GM03348 (cell line): ENCODE results near the gene ST7L.

Experiments used
- DNase-seq: peaks from one replicate; pipeline ENCODE4 v3.0.0; 2012; ENCODE audit warnings: low spot score

ST7L gene

DNA sequence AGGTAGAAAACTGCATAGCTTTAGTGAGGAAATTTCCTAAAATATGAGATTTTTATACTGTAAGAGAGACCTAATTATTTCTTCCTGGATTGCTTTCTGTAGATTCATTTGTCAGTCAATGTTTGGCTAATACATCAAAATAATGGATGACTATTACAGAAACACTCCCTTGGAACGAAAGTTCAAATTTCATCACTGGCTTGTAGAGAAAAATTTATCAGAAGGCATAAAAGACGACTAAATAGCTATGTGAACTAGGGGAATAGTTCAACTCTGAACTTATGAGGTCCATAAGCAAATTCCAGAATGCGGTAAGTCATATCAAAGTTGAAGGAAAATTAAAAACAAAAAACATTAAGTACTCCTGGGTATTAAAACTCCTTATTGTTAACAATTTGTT is 74.2 kb downstream of the ST7L start:
- DNase-seq: peak; percentile 40

DNA sequence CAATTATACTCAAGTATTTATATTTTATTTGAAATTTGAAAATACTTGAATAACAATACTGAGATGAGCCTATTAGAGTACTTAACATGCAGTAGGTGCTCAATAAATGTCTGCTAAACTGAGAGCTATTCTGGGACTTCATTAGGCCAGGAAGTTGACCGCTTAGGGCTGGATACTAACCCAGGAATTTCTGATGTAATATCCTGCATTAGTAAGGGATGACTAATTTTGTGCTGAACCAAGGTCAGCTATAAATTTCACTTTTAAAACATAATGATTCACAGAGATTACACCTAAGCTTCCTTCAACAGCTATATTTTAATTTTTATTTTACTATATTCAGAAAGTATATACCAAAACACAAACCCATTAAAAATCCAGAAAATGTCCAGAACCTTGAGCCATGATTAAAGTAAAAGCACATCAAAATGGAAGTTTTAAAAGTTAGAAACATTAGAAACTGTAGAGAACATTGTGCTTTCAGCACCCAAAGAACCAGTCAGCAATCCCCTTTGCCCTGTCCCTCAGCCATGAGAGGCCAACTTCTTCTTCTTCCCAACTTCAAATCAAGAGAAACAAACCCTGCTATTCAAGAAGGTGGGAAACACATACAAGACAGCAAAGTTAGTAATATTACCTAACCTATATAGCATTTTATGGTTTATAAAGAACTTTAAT is 74.8 kb downstream of the ST7L start:
- DNase-seq: peak; percentile 73

DNA sequence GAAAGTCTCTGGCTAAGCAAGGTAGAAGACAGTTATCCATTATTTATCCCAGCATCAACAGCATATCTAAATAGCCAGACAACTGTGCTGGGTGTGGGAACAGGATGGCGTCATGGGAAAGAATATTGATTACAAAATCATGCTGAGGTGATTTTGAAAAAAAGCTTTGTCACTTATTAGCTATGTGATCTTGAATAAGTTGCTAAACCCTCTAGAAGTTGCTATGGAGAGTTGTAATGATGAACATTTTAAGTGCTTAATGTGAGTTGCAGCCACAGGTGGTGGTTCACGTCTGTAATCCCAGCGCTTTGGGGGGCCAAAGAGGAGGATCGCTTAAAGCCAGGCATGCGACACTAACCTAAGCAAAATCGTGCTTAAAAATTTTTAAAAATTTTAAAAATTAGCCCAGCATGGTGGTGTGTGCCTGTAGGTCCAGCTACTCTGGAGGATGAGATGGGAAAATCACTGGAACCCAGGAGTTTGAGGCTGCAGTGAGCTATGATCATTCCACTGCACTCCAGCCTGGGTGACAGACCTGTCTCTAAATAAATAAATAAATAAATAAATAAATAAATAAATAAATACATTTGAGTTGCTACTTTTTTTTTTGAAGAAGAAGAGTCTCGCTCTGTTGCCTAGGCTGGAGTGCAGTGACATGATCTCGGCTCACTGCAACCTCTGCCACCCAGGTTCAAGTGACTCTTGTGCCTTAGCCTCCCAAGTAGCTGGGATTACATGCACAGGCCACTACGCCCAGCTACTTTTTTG is 76.6 kb downstream of the ST7L start:
- DNase-seq: no peak

DNA sequence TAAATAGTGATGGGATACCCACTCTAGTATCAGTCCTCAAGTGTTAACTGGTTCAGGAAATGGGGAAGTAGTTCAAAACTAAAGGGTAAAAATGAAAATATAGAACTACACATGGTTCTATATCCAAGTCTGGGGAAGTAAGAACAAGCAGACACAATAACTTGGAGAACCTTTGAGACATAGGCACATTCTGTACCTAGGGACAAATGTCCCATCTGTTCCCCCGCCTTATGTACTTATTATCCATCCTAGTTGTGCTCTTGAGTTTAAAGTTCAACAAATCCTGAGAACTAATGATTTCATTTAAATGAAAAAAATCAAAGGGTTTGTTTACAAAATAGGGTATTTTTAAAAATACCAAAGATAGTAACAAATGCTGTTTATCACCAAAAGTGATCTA is 77.6 kb downstream of the ST7L start:
- no peak for DNase-seq

DNA sequence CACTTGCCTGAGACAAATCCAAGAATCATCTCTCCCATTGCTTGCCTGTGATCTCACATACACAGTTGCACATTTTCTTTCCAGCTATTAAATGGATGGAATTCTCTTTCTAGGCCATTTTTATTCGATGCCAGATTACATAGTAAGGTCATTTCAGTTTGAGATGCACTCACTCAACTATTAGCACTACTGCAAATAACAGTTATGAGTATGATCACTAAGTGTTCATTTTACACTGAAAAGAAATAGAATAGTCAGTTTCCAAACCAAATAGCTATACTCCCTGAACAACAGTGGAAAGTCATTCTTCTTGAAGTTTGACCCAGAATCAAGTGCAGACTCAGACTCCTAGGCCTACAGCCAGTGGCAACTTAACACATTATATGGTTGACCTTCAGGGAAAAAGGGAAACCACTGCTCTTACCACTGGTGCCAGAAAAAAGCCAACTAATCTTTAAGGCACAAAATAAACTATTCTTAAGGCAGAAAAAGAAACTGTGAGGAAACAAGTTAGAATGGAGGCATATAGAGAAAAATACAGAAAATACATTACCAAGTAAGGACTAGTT is 78.6 kb downstream of the ST7L start:
- DNase-seq: peak; percentile 52

DNA sequence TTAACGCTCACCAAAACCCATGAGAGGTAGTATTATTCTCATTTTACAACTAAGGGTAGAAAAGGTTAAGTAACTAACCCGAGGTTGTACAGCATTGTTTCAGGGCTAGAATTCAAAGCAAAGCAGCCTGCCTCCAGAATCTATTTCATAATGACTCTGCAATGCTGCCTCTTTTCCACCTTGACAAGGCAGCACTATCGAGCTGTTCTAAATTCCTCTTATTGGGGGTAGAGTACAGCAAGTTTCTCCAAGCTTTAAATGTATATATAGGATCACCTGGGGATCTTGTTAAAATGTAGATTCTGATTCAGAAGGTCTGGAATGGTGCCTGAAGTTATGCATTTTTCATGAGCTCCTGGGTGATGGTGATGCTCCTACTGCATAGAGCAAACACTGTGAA is 80.1 kb downstream of the ST7L start:
- DNase-seq: no peak

DNA sequence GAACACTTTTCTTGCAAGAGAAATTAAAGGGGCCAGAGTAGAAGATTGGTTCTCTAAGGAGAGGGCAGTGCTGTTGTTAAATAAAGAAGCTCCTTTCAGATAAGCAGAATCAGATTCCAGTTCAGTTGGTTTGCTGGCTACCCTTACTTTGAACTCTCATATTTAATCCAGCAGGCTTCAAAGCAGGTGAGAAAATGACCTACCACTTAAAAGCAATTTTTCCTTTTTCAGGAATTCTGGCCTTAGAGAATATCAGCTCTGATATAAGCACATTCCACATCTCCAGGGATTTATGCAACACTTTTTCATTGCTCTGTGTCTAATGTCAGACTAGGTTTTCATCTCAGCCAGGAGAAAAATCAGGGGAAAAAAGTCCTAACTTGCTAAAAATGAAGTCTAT is 81.5 kb downstream of the ST7L start:
- no peak for DNase-seq

DNA sequence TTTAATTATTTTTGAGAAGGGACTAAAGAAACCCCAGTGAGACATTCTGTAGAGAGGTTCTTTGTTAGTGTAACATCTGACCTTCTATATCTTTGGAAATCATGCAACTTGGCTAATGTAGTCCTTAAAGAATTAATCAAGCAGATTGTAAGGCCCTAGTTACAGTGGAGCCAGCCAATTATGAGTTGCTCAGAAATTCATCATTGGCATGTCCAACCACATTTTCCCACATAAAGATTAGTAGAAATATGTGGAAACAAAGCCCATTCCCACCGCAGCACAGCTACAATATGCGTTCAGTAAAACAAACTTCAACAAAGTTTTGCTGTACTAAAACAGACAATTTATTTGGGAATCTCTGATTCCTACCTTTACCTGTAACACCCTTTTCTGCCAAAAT is 82.4 kb downstream of the ST7L start:
- peak; percentile 61 for DNase-seq

DNA sequence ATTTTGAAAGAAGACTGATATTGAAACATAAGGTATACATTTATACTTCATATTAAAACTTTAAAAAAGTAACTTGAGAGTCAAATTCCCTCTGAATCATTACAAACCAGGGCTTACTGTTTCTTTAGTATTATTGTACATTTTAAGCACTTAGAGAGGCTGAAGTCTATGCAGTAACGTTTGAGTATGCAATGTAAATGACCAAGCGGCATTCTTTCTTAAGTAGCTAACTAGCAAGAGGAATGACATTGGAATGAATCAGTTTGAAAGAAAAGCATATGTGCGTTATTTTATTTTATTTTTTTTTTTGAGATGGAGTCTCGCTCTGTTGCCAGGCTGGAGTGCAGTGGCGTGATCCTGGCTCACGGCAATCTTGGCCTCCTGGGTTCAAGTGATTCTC is 85.9 kb downstream of the ST7L start:
- no peak for DNase-seq

DNA sequence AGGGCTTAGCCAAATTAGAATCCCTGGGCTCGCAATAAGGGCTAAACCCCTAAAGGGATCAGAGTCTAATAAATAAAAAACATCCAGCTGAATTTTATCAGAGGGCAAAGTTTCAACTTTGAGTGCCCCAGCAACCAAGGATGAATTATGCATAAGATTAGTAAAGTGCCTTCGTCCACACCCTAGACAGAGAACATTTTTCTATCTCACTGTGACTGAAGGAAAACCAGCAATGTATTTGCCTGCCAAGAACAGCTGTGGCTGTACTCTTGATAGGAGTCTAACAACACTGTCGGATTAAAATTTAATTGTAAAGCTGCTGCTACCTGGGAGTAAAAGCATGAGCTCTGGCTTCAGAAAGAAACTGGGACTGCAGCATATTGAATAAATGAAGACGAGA is 86.9 kb downstream of the ST7L start:
- DNase-seq: no peak

DNA sequence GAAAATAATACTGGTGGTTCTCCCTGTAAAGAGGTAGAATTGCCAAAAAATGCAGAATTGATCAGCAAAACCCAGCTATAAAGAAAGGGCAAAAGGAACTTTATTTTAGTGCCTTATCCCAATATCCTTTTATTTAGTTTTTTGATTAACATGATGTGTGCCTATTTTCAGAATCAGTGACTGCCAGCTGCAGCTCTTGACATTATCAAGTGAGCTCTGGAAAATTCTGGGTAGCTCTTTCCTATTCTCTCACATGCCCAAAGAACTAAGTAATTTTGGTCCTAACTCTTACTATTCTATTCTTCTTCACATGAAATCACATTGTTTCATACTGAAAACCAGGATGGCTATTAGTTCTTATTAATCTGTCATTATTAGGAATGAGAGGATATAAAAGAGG is 88.1 kb downstream of the ST7L start:
- no peak for DNase-seq

DNA sequence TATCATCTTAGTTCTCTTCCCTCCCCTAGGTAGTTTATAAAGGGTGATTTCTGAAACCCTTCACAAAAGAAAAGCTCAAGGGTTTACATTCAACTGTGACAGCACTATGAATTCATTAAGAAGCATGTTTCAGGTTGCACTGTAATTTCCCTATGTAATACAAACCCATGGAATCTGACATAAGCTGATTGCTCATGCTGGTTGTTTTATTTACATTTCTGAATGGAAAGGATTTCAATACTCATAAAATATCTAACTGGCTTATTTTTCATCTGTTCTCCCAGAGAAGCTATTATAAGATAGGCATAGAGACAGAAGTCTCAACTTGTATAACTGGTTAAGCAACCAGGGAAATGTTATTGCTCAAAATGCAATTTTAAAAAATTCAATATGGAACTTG is 89.6 kb downstream of the ST7L start:
- DNase-seq: no peak

DNA sequence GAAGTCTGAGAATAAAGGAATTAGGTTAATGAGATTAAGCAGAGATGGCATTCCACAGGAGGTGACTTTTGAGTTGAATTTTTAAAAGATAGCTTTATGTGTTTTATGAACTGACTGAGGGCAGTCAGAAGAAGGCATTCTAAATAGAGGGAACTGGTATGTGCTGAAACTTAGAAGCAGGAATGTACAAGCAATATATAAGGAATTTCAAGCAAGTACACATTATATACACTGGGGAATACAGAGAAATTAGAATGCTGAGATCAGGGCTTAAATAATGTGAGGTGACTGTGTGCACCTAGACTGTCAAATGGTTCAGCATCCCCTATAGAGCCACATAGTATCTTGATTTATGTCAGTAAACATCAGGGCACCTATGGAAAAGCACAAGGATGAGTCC is 90.9 kb downstream of the ST7L start:
- no peak for DNase-seq

DNA sequence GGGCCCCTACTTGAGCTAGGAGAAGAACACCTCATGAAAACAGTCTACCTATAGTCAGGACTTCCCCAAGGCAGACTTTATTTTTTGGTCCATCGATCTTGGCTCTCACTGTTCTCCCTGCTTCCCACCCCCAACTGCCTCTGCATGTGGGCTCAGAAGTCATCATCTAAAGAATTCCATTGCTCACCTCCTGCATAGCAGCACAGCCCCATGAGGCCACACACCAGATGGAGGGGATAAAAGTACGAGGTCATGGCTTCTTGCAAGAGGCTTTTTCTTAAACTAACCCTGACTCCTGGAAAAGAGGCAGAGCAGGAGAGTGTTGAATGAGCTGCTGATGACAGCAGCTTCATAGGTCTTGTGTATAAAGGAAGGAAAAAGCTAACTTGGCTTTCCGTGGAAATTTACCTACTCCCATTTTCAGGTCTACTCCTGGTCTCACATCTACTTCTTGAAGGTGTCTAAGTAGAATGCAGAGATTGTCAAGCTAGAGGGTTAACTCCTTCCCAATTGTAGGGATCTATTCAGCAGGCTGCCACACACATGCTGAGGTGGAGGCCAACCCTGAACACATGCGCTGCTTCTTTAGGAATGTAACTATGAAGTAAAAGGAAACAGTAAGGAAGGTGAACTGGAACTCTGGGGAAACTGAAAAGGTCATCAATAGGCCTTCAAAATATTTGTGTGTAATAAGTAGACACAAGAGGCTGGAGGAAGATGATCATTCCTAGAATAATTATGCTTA is 91.5 kb downstream of the ST7L start:
- peak; percentile 43 for DNase-seq

DNA sequence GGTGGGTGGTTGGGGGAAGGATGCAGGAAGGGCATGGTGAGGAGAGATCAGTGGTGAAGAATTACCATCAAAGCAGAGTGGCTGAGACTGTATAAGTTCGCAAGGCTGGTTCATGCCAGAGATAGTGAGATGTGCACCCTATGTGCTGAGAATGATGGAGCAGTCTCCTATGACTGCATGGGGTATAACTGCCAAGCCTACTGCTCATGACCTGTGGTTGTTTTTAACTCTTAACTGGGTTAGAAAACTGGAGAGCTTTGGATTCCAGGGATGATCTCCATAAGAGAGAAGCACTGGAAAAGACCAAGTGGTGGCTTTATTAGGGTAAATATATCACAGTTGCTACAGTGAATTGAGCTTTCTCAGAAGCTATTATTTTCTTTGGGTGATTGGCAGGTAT is 94.0 kb downstream of the ST7L start:
- DNase-seq: no peak

DNA sequence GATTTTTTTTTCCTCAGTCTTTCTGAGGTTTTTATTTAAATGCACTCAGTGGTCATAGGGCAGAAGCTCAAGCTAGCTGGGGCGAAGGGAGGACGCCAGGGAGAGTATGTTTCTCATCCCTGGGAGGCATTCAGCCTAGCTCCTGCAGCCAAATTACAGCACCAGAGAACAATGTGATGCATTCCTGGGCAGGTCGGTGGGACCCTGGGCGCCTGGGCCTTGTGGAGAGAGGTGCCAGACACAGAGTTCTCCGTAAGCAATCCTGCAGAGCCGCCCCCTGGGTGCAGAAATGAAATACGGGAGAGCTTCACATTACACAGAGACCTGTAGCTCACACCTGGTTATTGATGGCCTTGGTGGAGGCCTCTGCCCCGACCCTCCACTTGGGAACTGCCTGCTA is 94.7 kb downstream of the ST7L start:
- DNase-seq: no peak

DNA sequence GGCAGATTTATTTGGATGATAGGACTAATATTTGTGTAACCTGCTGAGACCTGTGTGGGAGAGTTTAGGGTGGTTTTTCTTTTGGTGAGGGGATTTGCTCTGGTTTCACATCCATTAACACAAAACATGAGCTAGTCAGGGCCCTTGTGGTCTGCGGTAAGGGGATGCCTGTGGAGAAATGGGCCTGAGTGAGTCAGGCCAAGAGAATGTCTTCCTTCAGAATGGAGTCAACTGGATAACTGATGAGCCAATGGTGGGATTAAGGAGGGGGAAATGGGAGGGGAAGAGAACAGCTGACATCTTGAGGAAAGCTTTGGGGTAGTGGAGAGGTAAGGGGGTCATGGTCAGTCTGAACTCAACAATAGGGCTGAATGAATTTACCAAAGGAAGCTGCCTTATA is 96.3 kb downstream of the ST7L start:
- DNase-seq: peak; percentile 91

DNA sequence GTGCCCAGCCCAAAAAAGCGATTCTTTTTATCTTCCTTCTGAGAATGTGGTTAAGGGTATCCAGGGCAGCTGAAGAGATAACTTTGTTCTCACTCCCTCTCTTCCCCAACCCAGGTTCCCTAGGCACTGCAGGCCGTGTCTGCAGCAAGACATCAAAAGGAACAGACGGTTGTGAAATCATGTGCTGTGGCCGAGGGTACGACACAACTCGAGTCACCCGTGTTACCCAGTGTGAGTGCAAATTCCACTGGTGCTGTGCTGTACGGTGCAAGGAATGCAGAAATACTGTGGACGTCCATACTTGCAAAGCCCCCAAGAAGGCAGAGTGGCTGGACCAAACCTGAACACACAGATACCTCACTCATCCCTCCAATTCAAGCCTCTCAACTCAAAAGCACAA is 98.8 kb downstream of the ST7L start:
- no peak for DNase-seq

DNA sequence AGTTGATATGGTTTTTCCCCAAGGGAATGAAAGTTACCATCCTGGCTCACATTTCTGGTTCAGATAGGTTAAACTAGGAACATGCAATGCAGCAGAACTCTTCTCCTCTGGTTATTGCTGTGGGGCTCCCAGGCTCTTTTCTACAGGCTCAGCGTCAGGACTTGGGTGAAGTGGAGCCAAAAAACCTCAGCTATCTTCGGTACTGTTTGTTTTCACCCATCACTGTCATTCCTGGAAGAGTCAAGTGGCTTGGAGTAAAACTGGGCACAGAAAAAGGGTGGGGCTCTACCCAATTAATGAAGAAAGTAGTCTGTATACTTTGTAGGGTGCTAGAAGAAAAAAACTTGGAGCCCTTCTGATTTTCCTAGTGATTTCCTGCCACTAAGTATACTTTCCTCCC is 100.8 kb downstream of the ST7L start:
- no peak for DNase-seq

DNA sequence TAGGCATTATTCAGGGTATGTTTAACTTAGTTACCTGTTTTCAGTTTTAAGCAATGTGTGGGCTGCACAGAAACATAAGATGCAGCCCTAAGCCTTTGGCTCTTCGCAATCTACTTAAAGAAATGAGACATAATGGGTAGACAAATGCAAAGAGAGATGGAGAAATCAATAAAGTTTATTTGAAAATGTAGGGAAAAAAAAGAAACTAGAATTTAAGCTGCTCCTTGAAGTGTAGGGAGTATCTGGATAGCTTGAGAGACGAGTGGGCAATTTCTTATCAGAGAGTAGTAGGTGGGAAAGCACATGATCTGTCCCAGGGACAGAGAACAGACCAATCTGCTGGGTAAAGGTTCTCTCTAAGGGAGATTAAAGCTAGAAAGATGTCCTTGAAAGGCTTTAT is 101.3 kb downstream of the ST7L start:
- DNase-seq: no peak

DNA sequence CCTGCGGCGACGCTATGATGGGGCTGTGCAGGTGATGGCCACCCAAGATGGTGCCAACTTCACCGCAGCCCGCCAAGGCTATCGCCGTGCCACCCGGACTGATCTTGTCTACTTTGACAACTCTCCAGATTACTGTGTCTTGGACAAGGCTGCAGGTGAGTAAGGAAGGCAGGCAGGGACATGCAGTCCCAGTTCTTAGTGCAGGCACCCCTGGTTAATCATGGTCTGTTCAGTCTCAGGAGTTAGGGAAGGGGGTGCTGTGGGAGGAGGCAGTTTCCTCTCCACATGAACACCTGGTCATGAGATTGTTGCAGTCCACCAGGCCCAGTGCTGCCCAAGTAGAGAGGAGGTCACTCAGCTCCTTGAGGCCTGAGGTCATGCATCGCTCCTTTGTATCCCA is 101.7 kb downstream of the ST7L start:
- no peak for DNase-seq

DNA sequence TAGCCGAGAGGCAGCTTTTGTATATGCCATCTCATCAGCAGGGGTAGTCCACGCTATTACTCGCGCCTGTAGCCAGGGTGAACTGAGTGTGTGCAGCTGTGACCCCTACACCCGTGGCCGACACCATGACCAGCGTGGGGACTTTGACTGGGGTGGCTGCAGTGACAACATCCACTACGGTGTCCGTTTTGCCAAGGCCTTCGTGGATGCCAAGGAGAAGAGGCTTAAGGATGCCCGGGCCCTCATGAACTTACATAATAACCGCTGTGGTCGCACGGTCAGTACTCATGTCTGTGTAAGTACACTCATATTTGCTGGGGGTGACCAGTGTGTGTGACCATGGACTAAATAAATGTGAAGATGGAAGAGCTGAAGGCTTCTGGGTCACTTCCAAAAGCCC is 102.8 kb downstream of the ST7L start:
- DNase-seq: no peak
